KMS-11 (cell line): Measurements from ENCODE around the gene LAP3.

Experiments used
- H2AFZ ChIP-seq: fragments of 200-600 bp; sonication (generic); 2 replicates; pipeline ENCODE4 v1.6.1; 2016; ENCODE audit warnings: antibody characterized with exemption, mixed run types, low read depth
- H3K27ac ChIP-seq: fragments of 200-600 bp; sonication (generic); 2 replicates; pipeline ENCODE4 v1.6.1; 2016; ENCODE audit warnings: mild to moderate bottlenecking, mixed run types
- H3K27me3 ChIP-seq: fragments of 200-600 bp; sonication (generic); 2 replicates; pipeline ENCODE4 v1.6.1; 2017; ENCODE audit warnings: mild to moderate bottlenecking, low read depth, mixed run types, moderate library complexity; ENCODE audit not compliant: insufficient read depth
- H3K36me3 ChIP-seq: fragments of 200-600 bp; sonication (generic); 2 replicates; pipeline ENCODE4 v1.6.1; 2017; ENCODE audit warnings: mild to moderate bottlenecking, mixed run types; ENCODE audit not compliant: insufficient read depth
- H3K4me1 ChIP-seq: fragments of 200-600 bp; sonication (generic); 2 replicates; pipeline ENCODE4 v1.6.1; 2016; ENCODE audit warnings: mild to moderate bottlenecking, low read depth, mixed run types; ENCODE audit not compliant: poor library complexity, severe bottlenecking
- H3K4me2 ChIP-seq: fragments of 200-600 bp; sonication (generic); 2 replicates; pipeline ENCODE4 v1.7.0; 2016; ENCODE audit warnings: mild to moderate bottlenecking, mixed run types
- H3K4me3 ChIP-seq: fragments of 200-600 bp; sonication (generic); IDR thresholded peaks from 2 replicates; pipeline ENCODE4 v1.6.1; 2017; ENCODE audit warnings: low read depth, low read length, mixed read lengths; ENCODE audit not compliant: insufficient read depth
- H3K79me2 ChIP-seq: fragments of 200-600 bp; sonication (generic); 2 replicates; pipeline ENCODE4 v1.6.1; 2016; ENCODE audit warnings: low read depth, mixed run types; ENCODE audit not compliant: insufficient read depth
- H3K9ac ChIP-seq: fragments of 200-600 bp; sonication (generic); 2 replicates; pipeline ENCODE4 v1.6.1; 2016; ENCODE audit warnings: mild to moderate bottlenecking, mixed run types
- H4K20me1 ChIP-seq: fragments of 200-600 bp; sonication (generic); 2 replicates; pipeline ENCODE4 v1.6.1; 2016; ENCODE audit warnings: mild to moderate bottlenecking, mixed run types; ENCODE audit not compliant: insufficient read depth
- CTCF ChIP-seq: fragments of 200-600 bp; sonication (generic); conservative IDR thresholded peaks from 2 replicates; pipeline ENCODE4 v1.6.1; 2017; ENCODE audit warnings: low read depth, mild to moderate bottlenecking, antibody characterized with exemption, low read length, moderate library complexity, mixed read lengths

The LAP3 gene

GRCh38 chr4:17639136-17639535, 62.1 kb downstream of the LAP3 start:
- Histone ChIP-seq H3K36me3 (no peaks in the 10 kb centered on the region), H3K9ac (no peak overlapping the region), H2AFZ (no peak overlapping the region), H3K4me1 (no peaks in the 10 kb centered on the region), H3K4me3 (no peak overlapping the region), H4K20me1 (no peaks in the 10 kb centered on the region), H3K27me3 (no peaks in the 10 kb centered on the region), H3K79me2 (no peaks in the 10 kb centered on the region), H3K27ac (no peak overlapping the region), H3K4me2 (no peak overlapping the region)
- no peak for TF ChIP-seq CTCF

- Histone ChIP-seq H3K27ac (no peak overlapping the region), H3K36me3 (no peaks in the 10 kb centered on the region), H3K4me2 (no peak overlapping the region), H3K27me3 (no peaks in the 10 kb centered on the region), H2AFZ (no peak overlapping the region), H3K79me2 (no peaks in the 10 kb centered on the region), H3K9ac (no peak overlapping the region), H3K4me1 (no peaks in the 10 kb centered on the region), H4K20me1 (no peaks in the 10 kb centered on the region), H3K4me3 (no peak overlapping the region)
- no peak for TF ChIP-seq CTCF
These were observed 65.4 kb downstream of the LAP3 start for GRCh38 chr4:17642398-17642783.

- TF ChIP-seq CTCF: no peak
- Histone ChIP-seq H3K4me3 (no peak overlapping the region), H3K9ac (no peak overlapping the region), H3K4me1 (no peaks in the 10 kb centered on the region), H3K36me3 (no peaks in the 10 kb centered on the region), H3K79me2 (no peaks in the 10 kb centered on the region), H4K20me1 (no peaks in the 10 kb centered on the region), H3K27me3 (no peaks in the 10 kb centered on the region), H3K27ac (no peak overlapping the region), H3K4me2 (no peak overlapping the region), H2AFZ (no peak overlapping the region)
These were observed 69.7 kb downstream of the LAP3 start for GRCh38 chr4:17646693-17647092.

DNA sequence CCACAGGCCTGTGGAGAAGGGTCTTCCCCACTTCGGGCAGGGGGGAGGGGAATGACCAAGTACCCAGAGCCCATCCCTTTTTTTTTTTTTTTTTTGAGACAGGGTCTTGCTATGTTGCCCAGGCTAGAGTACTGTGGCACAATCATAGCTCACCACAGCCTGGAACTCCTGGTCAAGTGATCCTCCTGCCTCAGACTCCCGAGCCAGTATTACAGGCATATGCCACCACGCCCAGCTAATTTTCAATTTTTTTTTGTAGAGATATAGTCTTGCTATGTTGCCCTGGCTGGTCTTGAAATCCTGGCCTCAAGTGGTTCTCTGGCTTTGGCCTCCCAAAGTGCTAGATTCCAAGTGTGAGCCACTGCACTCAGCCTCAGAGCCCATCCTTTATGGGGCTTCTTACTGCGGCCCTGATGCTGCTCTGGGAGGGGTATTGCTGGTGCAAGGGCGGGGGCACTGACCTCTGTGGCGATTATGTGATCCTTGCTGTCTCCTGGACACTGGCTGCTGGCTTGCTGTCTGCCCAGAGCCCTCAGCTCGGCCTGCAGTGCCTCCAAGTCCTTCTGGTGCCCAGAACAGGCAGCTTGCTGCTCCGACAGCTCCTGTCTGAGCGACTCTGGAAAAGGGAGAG, 70.3 kb downstream of the LAP3 start:
- Histone ChIP-seq H3K36me3 (no peaks in the 10 kb centered on the region), H3K79me2 (no peaks in the 10 kb centered on the region), H4K20me1 (no peaks in the 10 kb centered on the region), H3K9ac (no peak overlapping the region), H3K4me3 (no peak overlapping the region), H3K4me1 (no peaks in the 10 kb centered on the region), H3K27ac (no peak overlapping the region), H3K27me3 (no peaks in the 10 kb centered on the region), H3K4me2 (no peak overlapping the region), H2AFZ (no peak overlapping the region)
- no peak for TF ChIP-seq CTCF

DNA sequence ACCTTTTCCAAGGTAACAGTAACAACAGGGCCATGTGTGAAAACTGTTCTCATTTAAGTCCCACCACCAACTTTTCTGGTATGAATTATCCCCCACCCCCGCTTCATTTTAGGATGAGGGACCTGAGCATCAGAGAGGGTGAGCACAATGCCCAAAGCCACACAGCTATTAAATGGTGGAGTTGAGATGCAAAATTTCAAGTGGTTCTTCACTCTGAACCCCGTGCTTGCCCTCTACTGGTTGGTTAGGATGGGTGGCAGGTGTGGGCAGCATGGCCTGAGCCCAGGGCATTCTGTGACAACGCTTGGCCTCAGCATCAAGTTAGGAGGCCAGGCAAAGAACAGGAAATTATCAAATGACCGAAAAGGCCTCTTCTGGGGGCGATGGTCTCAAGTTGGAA, 70.9 kb downstream of the LAP3 start:
- Histone ChIP-seq H3K4me3 (no peak overlapping the region), H3K4me2 (no peak overlapping the region), H2AFZ (no peak overlapping the region), H3K27ac (no peak overlapping the region), H3K4me1 (no peaks in the 10 kb centered on the region), H3K9ac (no peak overlapping the region), H3K27me3 (no peaks in the 10 kb centered on the region), H3K79me2 (no peaks in the 10 kb centered on the region), H4K20me1 (no peaks in the 10 kb centered on the region), H3K36me3 (no peaks in the 10 kb centered on the region)
- no peak for TF ChIP-seq CTCF
